ENCODE results near the gene BTBD1. TPM values are rescaled to one million over a fixed set of nuclear protein-coding genes. Genes with fewer than 3 reads are reported as not detected.

The BTBD1 gene
- 10 to 100 TPM; 45.6 to 61.9 (median 56.1) TPM for polyA plus RNA-seq

DNA sequence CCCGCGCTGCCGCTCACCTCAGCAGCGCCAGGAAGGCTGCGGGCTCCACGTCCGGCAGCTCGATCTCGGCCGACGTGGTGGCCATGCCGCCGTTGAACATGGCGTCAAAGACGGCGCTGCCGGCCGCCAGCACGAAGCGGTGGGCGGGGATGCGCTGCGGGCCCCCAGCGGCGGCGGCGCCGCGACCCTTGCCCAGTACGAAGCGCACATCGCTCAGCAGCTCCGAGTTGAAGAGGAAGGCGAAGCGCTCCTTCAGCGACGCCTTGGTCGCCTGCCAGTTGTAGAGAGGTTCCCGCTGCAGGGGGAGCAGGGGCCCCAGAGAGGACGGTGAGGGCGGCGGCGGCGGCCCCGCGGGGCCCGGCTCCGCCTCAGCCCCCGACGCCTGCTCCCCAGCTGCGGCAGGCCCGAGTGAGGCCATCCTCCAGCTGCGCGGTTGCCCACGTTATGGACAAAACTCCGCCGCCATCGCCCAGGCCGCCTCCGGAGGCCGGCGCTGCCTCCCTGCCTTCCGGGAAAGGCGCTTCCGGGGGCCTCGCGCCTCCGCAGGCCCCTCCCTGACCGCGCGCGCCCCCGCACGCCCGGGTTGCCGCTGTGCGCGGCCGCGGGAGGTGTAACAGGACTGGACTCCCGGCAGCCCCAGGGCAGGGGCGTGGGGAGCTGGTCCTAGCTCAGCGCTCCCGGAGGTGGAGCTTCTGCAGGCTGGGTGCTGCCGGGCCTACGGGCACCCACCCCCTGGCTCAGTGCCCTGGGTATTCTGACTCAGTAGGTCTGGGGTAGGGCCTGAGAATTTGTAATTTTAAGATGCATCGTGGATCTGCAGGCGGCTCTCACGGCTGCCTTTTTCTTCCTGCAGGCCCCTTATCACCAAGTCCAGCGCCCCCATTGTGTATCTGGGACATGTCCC, at the start of gene BTBD1:
Gene BTBD1 (minus strand): TSS at position 519 of the 904 bp plus-strand sequence. CDS start 101 bp downstream, at position 418.
- peaks cover 2 to 5% (median 3%) of the 10 kb centered on the region in 3 donors for H3K27me3 Mint-ChIP-seq (ENCODE audit: low read depth in 3 of 3)
- peaks cover 0 to 6% of the 10 kb centered on the region in 2 donors for H3K4me1 Mint-ChIP-seq
- H3K36me3 Mint-ChIP-seq: no peaks in the 10 kb centered on the region
- peak; percentile 82 to 84 (median 83) for DNase-seq
- peak within 1 kb of the TSS; percentile 70 to 87 (median 84) for H3K27ac Mint-ChIP-seq
- no peaks in the 10 kb centered on the region for H3K9me3 Mint-ChIP-seq
- H3K4me3 Mint-ChIP-seq: peak within 1 kb of the TSS; percentile 61 to 86 (median 80)

DNA sequence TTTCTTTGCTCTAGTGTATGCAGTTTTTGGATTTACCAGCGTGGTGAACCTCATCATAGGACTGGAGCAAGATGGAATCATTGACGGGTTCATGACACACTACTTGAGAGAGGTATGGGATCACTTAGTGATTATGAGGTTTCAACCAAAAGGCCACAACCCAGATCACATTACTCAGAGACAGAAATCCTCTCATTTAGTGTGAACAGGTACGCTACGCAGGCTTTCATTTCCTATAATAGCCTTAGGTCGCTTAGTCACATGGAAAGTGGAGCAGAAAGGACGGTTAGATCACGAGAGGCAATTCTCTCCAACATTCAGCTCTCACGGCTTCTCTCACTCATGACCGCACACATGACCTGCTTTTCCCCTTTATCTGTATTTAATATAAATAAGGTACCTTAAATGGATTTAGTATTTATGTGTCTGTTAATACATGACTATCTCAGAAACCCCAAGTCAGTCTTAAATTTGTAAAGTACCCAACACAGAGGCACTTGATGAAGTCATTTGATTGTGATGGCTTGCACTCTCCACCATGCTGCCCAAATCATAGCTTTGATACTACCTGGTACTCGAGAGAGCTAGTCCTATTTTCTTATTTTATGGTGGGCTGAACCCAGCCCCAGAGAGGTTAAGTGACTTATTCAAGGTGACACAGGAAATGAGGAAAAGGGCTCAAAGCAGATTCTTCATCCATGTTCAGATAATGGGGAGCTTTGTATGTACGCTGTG, 48.9 kb upstream of the BTBD1 start:
- H3K4me1 Mint-ChIP-seq: no peaks in the 10 kb centered on the region

DNA sequence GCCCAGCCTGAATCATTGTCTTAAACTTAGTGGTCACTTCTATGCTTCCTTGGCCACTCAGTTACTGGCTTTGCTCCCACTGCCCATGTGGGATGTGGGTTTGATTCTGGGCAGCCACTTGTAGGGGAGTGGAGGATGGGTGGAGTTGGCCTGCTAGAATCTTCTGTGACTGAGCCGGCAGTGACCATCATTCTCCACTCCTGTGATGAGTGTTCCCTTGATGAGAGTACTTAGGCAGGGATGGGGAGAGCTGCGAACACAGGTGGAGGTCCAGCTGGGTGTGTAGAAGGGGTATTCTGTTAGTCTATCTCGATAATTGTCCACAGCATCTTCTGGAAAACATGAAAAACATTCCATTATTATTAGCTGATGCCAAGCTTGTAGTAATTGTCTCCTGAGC, 48.4 kb upstream of the BTBD1 start:
- H3K9me3 Mint-ChIP-seq: no peaks in the 10 kb centered on the region
- no peak for DNase-seq
- no peak overlapping the region for H3K4me3 Mint-ChIP-seq
- H3K4me1 Mint-ChIP-seq: peaks cover 2% of the 10 kb centered on the region in 2 donors
- H3K27me3 Mint-ChIP-seq (ENCODE audit: low read depth in 3 of 3): peaks cover 0 to 2% (median 0%) of the 10 kb centered on the region in 3 donors
- no peak overlapping the region for H3K27ac Mint-ChIP-seq
- peaks cover 5 to 23% (median 16%) of the 10 kb centered on the region in 3 donors for H3K36me3 Mint-ChIP-seq

More for the DNA sequence above, 48.9 kb upstream of the BTBD1 start:
- DNase-seq: no peak
- H3K9me3 Mint-ChIP-seq: no peaks in the 10 kb centered on the region
- peaks cover 5 to 21% (median 16%) of the 10 kb centered on the region in 3 donors for H3K36me3 Mint-ChIP-seq
- H3K27me3 Mint-ChIP-seq (ENCODE audit: low read depth in 3 of 3): peaks cover 0 to 2% (median 0%) of the 10 kb centered on the region in 3 donors
- no peak overlapping the region for H3K27ac Mint-ChIP-seq
- no peak overlapping the region for H3K4me3 Mint-ChIP-seq

DNA sequence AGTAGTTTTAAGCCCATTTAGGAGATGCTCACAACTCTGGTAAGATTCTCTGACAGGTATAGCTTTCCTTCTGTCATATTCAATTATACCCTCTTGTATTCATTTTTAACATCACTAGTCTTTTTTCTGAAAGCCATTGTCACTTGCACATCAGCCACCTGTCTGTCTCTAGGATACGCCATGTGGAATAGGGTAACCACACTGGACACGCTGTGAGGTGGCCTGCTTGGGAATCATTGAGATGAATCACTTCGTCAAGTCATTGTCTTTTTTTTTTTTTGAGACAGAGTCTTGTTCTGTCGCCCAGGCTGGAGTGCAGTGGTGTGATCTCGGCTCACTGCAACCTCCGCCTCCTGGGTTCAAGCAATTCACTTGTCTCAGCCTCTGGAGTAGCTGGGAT, 47.8 kb upstream of the BTBD1 start:
- Mint-ChIP-seq H3K9me3 (no peaks in the 10 kb centered on the region), H3K27ac (no peak overlapping the region), H3K27me3 (ENCODE audit: low read depth in 3 of 3) (peaks cover 0 to 2% (median under 1%) of the 10 kb centered on the region in 3 donors), H3K4me1 (peaks cover 7 to 8% of the 10 kb centered on the region in 2 donors), H3K4me3 (no peak overlapping the region), H3K36me3 (peaks cover 5 to 23% (median 13%) of the 10 kb centered on the region in 3 donors)
- no peak for DNase-seq

DNA sequence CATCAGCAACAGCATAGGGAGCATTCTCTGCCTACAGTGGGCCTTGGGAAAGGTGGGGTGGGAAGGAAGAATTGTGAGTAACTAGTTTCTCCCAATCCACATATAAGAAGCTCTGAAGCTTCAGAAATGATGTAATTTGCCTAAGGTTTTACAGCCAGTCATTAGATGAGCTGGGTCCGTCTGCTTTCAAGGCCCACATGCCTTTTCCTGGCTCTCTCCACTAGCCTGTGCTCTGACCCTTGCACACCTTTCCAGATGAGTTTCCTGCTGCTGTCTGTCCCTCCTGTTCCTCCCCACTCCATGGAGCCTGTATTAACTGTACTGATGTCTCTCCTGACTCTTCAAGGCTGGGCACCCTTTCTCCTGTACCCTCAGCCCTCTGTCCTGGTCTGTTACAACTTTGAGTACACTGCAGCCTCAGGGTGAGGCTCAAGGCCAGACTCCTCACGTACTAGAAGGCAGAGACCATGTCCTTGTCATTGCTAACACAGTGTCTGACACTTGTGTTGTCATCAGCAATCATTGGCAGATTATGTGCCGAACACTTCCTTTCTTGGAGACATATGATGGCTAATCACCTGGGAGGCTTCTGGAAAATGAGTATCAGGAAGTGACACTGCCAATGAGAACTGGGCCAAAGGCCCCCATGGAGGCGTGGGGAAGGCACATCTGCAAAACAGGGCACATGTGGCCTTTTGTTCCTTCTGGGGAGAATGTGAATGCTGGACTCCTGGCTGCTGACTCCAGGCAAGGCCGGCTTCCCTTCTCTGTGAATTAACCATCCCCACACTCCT, 47.0 kb upstream of the BTBD1 start:
- Mint-ChIP-seq H3K4me3 (no peak overlapping the region), H3K36me3 (peaks cover 5 to 23% (median 7%) of the 10 kb centered on the region in 3 donors), H3K4me1 (peaks cover 15% of the 10 kb centered on the region in 2 donors), H3K27me3 (ENCODE audit: low read depth in 3 of 3) (peaks cover 0 to 3% (median 2%) of the 10 kb centered on the region in 3 donors), H3K9me3 (no peaks in the 10 kb centered on the region), H3K27ac (peak overlapping the region in 2 of 6 donors; percentile 42 to 73)
- no peak for DNase-seq

DNA sequence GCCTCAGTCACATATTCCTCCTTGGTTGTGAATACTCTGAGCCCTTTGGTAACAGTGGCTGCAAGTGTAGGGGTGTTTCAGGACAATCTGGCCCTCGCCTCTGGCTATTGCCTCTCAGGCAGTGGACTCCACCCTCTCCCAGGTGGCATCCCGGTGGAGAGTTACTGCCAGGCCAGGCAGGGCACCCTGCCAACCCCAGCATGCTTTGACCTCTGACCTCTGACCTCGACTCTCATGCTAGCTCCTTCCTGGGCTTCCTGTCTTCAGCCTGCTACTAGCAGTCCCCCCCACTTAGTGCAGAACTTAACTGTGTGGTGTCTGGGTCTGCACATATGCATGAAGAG, 45.9 kb upstream of the BTBD1 start:
- Mint-ChIP-seq H3K36me3 (peaks cover 5 to 23% (median 7%) of the 10 kb centered on the region in 3 donors), H3K27ac (no peak overlapping the region), H3K9me3 (no peaks in the 10 kb centered on the region), H3K4me3 (no peak overlapping the region), H3K27me3 (ENCODE audit: low read depth in 3 of 3) (peaks cover 3 to 6% (median 5%) of the 10 kb centered on the region in 3 donors), H3K4me1 (peaks cover 27% of the 10 kb centered on the region in 2 donors)
- DNase-seq: no peak

DNA sequence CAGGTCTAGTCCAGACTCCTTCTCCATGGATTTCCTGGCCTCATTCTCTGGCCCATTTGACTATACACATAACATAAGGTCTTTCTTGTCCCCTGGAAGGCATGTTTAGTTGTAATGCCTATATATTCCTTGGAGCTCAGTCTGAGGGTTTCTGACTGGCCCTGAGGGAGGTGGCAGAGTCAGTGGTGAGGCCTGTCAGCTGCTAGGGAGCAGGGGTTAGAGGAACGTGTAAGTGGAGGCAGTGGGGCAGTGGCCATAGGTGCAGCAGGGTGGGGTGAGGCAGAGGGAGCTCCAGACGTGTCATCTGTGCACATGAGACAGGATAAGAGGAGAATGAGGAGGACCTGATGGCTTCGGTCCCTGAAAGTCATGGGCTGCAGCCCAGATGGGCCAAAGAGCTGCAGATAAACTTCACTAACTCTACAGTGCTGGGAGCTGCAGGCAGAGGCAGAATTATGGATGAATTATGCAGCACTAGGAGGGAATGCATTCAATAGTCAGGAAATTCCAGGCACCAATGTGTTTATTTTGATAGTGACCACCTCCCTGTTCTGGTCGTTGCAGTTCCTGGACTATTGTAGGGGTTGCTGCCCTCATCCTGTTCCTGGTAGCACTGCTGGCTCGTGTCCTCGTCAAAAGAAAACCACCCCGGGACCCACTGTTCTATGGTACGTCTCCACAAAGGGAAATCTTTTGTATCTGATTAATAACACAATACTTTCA, 45.3 kb upstream of the BTBD1 start:
- Mint-ChIP-seq H3K27me3 (ENCODE audit: low read depth in 3 of 3) (peaks cover 3 to 7% (median 5%) of the 10 kb centered on the region in 3 donors), H3K4me3 (no peak overlapping the region)

DNA sequence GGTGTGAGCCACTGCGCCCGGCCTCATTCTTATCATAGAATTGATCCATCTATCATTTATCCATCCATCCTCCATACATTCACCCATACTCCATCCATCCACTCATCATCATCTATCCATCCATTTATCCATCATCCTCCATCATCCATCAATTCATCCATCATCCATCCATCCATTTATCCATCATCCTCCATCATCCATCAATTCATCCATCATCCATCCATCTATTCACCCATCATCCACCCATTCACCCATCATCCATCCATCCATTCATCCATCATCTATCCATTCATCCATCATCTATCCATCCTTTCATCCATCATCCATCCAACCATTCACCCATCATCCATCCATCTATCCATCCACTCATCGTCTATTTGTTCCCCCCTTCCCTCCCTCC, 44.1 kb upstream of the BTBD1 start:
- Mint-ChIP-seq H3K27ac (peak overlapping the region in 1 of 6 donors; percentile 70), H3K27me3 (ENCODE audit: low read depth in 3 of 3) (peaks cover 3 to 14% (median 9%) of the 10 kb centered on the region in 3 donors), H3K9me3 (no peaks in the 10 kb centered on the region), H3K36me3 (peaks cover 5 to 23% (median 7%) of the 10 kb centered on the region in 3 donors), H3K4me3 (peak overlapping the region in 1 of 5 donors; percentile 67), H3K4me1 (peaks cover 27 to 34% of the 10 kb centered on the region in 2 donors)
- no peak for DNase-seq

More for the DNA sequence above, 45.3 kb upstream of the BTBD1 start:
- Mint-ChIP-seq H3K27ac (peak overlapping the region in 2 of 6 donors; percentile 12 to 28), H3K36me3 (peaks cover 5 to 23% (median 7%) of the 10 kb centered on the region in 3 donors), H3K9me3 (no peaks in the 10 kb centered on the region), H3K4me1 (peaks cover 27% of the 10 kb centered on the region in 2 donors)
- no peak for DNase-seq

DNA sequence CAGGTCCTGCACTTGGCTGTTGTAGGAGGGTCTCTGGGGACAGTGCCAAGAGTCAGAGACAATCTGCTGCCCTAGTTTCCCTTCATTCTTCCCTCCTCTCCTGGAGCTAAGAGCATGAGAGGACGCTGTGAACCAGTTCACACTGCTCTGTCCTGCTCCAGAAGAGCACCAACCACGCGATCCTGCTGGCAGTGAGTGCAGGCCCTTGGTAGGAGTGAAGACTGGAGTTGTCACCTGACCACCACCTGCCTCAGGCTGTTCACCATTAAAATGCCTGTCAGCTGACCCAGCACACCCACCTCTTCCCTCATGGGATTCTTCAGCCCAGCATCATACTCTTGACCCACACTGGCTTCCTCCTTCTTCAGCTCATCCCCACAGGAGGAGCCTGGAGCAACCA, 43.3 kb upstream of the BTBD1 start:
- Mint-ChIP-seq H3K9me3 (no peaks in the 10 kb centered on the region), H3K27me3 (ENCODE audit: low read depth in 3 of 3) (peaks cover 3 to 17% (median 12%) of the 10 kb centered on the region in 3 donors), H3K36me3 (peaks cover under 1 to 17% (median 7%) of the 10 kb centered on the region in 3 donors), H3K4me3 (peak overlapping the region in 1 of 5 donors; percentile 7), H3K27ac (peak overlapping the region in 3 of 6 donors; percentile 51 to 97 (median 89)), H3K4me1 (peaks cover 27 to 34% of the 10 kb centered on the region in 2 donors)
- DNase-seq: no peak

DNA sequence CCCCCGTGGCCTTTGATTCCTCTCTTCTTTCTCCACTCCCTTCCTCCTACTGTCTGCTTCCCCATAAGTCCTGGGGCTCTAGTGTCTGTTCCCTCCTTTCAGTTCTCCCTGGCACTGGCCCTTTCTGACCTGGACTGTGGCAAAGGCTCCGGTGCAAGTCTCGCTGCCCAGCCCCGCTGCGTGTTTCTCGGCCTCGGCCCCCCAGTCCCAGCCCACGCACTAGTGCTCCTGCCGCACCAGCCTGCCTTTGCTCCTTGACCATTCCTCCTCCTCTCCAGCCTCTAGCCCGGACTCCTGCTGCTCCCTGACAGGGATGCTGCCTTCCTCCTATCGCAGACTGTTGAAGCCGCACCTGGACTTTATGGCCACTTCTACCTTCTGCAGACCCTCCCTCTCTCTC, 42.5 kb upstream of the BTBD1 start:
- Mint-ChIP-seq H3K36me3 (peaks cover 0 to 13% (median 7%) of the 10 kb centered on the region in 3 donors), H3K9me3 (no peaks in the 10 kb centered on the region), H3K4me3 (peak overlapping the region in 2 of 5 donors; percentile 4 to 39), H3K4me1 (peaks cover 27 to 34% of the 10 kb centered on the region in 2 donors), H3K27me3 (ENCODE audit: low read depth in 3 of 3) (peaks cover 3 to 17% (median 12%) of the 10 kb centered on the region in 3 donors), H3K27ac (peak overlapping the region in 5 of 6 donors; percentile 84 to 97 (median 89))
- no peak for DNase-seq

DNA sequence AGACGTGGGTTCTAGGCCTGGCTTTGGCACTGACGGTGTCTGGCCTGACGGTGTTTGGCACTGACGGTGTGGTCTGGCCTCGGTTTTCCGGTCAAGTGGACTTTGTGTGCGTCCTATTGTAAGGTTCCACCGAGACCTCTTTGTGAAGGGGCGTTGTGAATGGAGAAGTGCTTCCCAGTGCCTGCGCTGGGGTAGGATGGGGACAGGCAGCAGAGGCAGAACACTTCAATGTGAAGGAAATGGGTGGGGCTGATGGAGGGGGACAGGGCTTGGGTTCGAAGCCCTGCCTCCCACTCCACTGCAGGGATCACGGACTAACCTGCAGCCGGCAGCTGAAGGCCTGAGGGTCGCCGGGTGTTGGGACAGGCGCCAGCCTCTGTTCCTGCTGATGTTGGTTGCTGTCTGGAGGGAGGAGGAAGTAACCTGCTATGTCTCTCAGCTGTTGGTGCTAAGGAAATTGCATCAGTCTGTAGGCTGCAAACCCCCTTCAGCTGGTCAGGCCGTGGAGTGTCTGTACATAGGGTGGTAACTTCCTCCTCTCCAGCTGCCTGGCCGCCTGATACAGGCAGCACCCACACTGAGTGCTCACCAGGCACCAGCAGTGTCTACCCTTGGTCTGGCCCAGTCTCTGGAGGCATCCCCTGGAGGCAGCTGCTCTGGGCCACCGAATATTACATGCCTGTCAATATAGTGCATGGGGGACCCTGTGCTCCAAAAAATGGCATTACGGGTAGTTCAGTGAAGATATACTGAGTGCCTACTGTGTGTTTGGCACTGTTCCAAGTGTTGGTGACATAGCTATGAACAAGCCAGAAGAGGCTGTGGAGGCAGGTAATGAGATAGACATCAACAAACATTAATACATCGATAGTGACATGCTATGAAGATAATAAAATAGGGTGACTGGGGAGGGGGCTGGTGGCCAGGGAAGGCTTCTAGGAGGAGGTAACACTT, 41.5 kb upstream of the BTBD1 start:
- Mint-ChIP-seq H3K27ac (peak overlapping the region; percentile 34 to 97 (median 88)), H3K27me3 (ENCODE audit: low read depth in 3 of 3) (peaks cover 7 to 17% (median 9%) of the 10 kb centered on the region in 3 donors), H3K4me3 (peak overlapping the region; percentile 87 to 98 (median 91)), H3K4me1 (peaks cover 27 to 34% of the 10 kb centered on the region in 2 donors), H3K36me3 (peaks cover 0 to 8% (median 4%) of the 10 kb centered on the region in 3 donors), H3K9me3 (no peaks in the 10 kb centered on the region)
- DNase-seq: peak; percentile 67 to 72 (median 70)

DNA sequence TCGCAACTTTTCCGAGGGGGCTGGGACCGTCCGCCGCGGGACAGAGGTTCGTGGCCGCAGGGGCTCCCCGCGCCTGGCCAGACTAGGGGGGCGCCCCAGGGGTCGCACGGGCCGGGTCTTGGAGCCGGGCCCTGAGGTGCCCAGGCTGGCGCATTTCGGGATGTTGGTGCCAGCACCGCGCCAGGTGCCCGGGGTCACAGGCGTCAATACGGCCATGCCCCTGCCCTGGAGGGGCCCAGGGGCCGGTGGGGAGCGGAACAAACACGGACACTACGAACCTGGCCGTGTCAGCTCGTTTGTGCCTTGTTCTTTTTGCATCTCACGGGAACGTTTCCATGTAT, 40.8 kb upstream of the BTBD1 start:
- peak overlapping the region; percentile 87 to 98 (median 91) for H3K4me3 Mint-ChIP-seq

More for the DNA sequence above, 40.8 kb upstream of the BTBD1 start:
- Mint-ChIP-seq H3K27me3 (ENCODE audit: low read depth in 3 of 3) (peaks cover 8 to 17% (median 9%) of the 10 kb centered on the region in 3 donors), H3K4me1 (peaks cover 27 to 34% of the 10 kb centered on the region in 2 donors), H3K36me3 (peaks cover 0 to 8% (median 4%) of the 10 kb centered on the region in 3 donors), H3K9me3 (no peaks in the 10 kb centered on the region), H3K27ac (peak overlapping the region; percentile 34 to 97 (median 88))
- no peak for DNase-seq
